NT2/D1 (cell line): Measurements from ENCODE around the gene PAPPA2.

Experiments used
- SUZ12 ChIP-seq: IDR thresholded peaks from 2 replicates; pipeline ENCODE4 v1.6.1; 2011; ENCODE audit not compliant: insufficient read length, insufficient read depth; ENCODE audit errors: extremely low read depth
- ZNF274 ChIP-seq: IDR thresholded peaks from 2 replicates; pipeline ENCODE4 v1.6.1; 2011; ENCODE audit warnings: mild to moderate bottlenecking, low read depth, low read length

- TF ChIP-seq SUZ12 (no peak), ZNF274 (no peak)
Measured at GRCh38 chr1:176515310-176515709, 52.3 kb downstream of the PAPPA2 start.
